ENCODE results near the gene PCLO. TPM values are rescaled to one million over a fixed set of nuclear protein-coding genes. Genes with fewer than 3 reads are reported as not detected.

Gene PCLO
- total and polyA plus RNA-seq, 9 of the 15 experiments (the other 6 are each of a cell fraction or from before 2014, with no cell fraction given), result under 0.01 to 0.01 TPM; not detected in 7

DNA sequence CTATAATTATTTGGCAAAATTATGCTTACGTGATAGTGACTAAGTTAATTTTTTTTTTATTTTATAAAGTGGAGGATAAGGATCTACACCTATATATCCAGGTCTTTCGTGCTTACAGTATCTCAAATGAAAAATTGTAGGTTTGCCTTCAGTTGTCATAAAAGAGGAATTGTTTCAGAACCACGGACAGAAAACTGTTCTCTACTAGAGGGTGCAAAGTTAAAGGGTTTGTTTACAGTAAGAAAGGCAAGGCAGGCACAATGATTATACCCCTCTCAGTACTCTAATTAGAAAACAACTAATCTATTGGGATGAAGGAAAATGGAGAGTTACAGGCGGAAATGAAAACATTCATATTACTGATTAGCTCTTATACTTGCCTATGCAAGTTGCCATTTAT lies 1.5 kb downstream of the PCLO start:
- no peak overlapping the region for H3K9ac ChIP-seq (ENCODE audit: insufficient read depth in 1 of 2, low read depth in 2 of 2, low read length in 2 of 2)
- H3K79me2 ChIP-seq (ENCODE audit: control insufficient read depth, insufficient read depth, low read length), result no peaks in the 10 kb centered on the region
- ChIA-PET POLR2A (no interaction called here), CTCF (ENCODE audit: low intra/inter-chr PET ratio) (no interaction called here)
- ATAC-seq, result no peak
- in situ Hi-C loops (cut with MboI), result no loop called here
- no peaks in the 10 kb centered on the region for H3K36me3 ChIP-seq (ENCODE audit: control insufficient read depth, insufficient read depth, low read length)
- H4K20me1 ChIP-seq (replicated peaks; ENCODE audit: control insufficient read depth, insufficient read depth, low read length), result no peaks in the 10 kb centered on the region
- intact Hi-C loops (cut with micrococcal nuclease), result no loop called here
- no peaks in the 10 kb centered on the region for H3K9me1 ChIP-seq (ENCODE audit: control insufficient read depth, insufficient read depth, low read length)
- H3K4me3 ChIP-seq, result no peak overlapping the region
- H3K4me2 ChIP-seq (ENCODE audit: insufficient read depth, low read length), result no peak overlapping the region
- peaks cover 0 to 8% of the 10 kb centered on the region in 2 experiments; a peak in 1 of 5 replicates for H3K4me1 ChIP-seq (replicated peaks in 1 of 2; ENCODE audit: control insufficient read depth in 2 of 2, insufficient read depth in 2 of 2, low read length in 2 of 2)
- no peak overlapping the region for H3K27ac ChIP-seq (ENCODE audit: extremely low read depth, low read depth, low read length)
- no peak for FAIRE-seq
- WGBS (ENCODE audit: insufficient coverage, low coverage, missing lambda C conversion rate), result 1% methylated on average over 4 of the region's 4 CpGs
- BruUV-seq (replicated peaks), result no TSS peak
- no peak for DNase-seq (ENCODE audit: extremely low read depth in 1 of 4, low spot score in 3 of 4)
- TF ChIP-seq, protein P1, sequence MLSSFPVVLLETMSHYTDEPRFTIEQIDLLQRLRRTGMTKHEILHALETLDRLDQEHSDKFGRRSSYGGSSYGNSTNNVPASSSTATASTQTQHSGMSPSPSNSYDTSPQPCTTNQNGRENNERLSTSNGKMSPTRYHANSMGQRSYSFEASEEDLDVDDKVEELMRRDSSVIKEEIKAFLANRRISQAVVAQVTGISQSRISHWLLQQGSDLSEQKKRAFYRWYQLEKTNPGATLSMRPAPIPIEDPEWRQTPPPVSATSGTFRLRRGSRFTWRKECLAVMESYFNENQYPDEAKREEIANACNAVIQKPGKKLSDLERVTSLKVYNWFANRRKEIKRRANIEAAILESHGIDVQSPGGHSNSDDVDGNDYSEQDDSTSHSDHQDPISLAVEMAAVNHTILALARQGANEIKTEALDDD (IDR thresholded peaks at IDR 0.05), result no peak
- no peak for TF ChIP-seq ZNF3 (CRISPR knock-in tag; IDR thresholded peaks at IDR 0.05)
- no peak for TF ChIP-seq TSC22D4 (tag; IDR thresholded peaks at IDR 0.05)
- no peak for TF ChIP-seq NBN (IDR thresholded peaks at IDR 0.05; ENCODE audit: low read depth)
- TF ChIP-seq SIRT6 (IDR thresholded peaks at IDR 0.05; ENCODE audit: low read depth, low read length), result no peak
- H3K9me3 ChIP-seq (replicated peaks; ENCODE audit: control insufficient read depth, insufficient read depth, low read depth, low read length), result no peaks in the 10 kb centered on the region
- H3K27me3 ChIP-seq (ENCODE audit: control insufficient read depth in 2 of 2, insufficient read depth in 2 of 2, low read length in 2 of 2), result no peaks in the 10 kb centered on the region
- H2AFZ ChIP-seq (ENCODE audit: low read depth, low read length), result no peak overlapping the region

DNA sequence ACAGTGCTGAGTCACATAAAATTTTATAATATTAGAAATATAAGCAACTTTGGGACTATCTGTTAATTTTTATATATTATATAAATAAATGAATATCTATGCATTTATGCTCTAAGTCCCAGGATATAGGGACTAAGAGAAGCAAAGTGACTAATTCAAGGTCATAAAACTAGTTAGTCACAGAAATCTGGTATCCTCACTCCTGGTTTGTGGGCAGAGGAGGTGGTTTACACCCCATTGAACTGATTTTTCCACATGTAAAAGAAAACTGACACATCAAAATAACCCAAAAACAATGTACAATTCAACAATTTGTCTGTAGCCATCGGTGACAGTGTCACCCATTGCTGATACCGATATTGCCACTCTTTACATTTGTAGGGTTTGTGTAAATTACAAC lies 3.0 kb downstream of the PCLO start:
- Histone ChIP-seq H3K9me1 (ENCODE audit: control insufficient read depth, insufficient read depth, low read length) (no peaks in the 10 kb centered on the region), H3K9ac (ENCODE audit: insufficient read depth in 1 of 2, low read depth in 2 of 2, low read length in 2 of 2) (no peak overlapping the region), H3K27ac (ENCODE audit: extremely low read depth, low read depth, low read length) (no peak overlapping the region), H3K4me3 (no peak overlapping the region), H3K9me3 (replicated peaks; ENCODE audit: control insufficient read depth, insufficient read depth, low read depth, low read length) (no peaks in the 10 kb centered on the region), H3K4me1 (replicated peaks in 1 of 2; ENCODE audit: control insufficient read depth in 2 of 2, insufficient read depth in 2 of 2, low read length in 2 of 2) (peaks cover 0 to 8% of the 10 kb centered on the region in 2 experiments; a peak in 1 of 5 replicates), H2AFZ (ENCODE audit: low read depth, low read length) (no peak overlapping the region), H4K20me1 (replicated peaks; ENCODE audit: control insufficient read depth, insufficient read depth, low read length) (no peaks in the 10 kb centered on the region), H3K4me2 (ENCODE audit: insufficient read depth, low read length) (no peak overlapping the region), H3K79me2 (ENCODE audit: control insufficient read depth, insufficient read depth, low read length) (no peaks in the 10 kb centered on the region), H3K27me3 (ENCODE audit: control insufficient read depth in 2 of 2, insufficient read depth in 2 of 2, low read length in 2 of 2) (no peaks in the 10 kb centered on the region), H3K36me3 (ENCODE audit: control insufficient read depth, insufficient read depth, low read length) (no peaks in the 10 kb centered on the region)
- POLR2A ChIA-PET, result no interaction called here
- no TSS peak for BruUV-seq (replicated peaks)
- CTCF ChIA-PET (ENCODE audit: low intra/inter-chr PET ratio), result no interaction called here
- FAIRE-seq (no peak), ATAC-seq (no peak), DNase-seq (ENCODE audit: extremely low read depth in 1 of 4, low spot score in 3 of 4) (no peak)
- intact Hi-C loops (cut with micrococcal nuclease), result no loop called here
- no peak for TF ChIP-seq NCOR1 (IDR thresholded peaks at IDR 0.05)
- TF ChIP-seq, protein P2, sequence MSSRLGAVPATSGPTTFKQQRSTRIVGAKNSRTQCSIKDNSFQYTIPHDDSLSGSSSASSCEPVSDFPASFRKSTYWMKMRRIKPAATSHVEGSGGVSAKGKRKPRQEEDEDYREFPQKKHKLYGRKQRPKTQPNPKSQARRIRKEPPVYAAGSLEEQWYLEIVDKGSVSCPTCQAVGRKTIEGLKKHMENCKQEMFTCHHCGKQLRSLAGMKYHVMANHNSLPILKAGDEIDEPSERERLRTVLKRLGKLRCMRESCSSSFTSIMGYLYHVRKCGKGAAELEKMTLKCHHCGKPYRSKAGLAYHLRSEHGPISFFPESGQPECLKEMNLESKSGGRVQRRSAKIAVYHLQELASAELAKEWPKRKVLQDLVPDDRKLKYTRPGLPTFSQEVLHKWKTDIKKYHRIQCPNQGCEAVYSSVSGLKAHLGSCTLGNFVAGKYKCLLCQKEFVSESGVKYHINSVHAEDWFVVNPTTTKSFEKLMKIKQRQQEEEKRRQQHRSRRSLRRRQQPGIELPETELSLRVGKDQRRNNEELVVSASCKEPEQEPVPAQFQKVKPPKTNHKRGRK (tag; IDR thresholded peaks at IDR 0.05), result no peak
- TF ChIP-seq TOE1 (IDR thresholded peaks at IDR 0.05; ENCODE audit: borderline replicate concordance), result no peak
- no peak for TF ChIP-seq TOE1 (CRISPR knock-in tag; IDR thresholded peaks at IDR 0.05; ENCODE audit: borderline replicate concordance, low read depth)
- no peak for TF ChIP-seq SAFB2 (IDR thresholded peaks at IDR 0.05; ENCODE audit: borderline replicate concordance, low read depth, low read length, severe bottlenecking)
- no peak for TF ChIP-seq L3MBTL2 (IDR thresholded peaks at IDR 0.05)
- TF ChIP-seq HDAC6 (IDR thresholded peaks at IDR 0.05; ENCODE audit: low read depth, low read length), result no peak
- no peak for TF ChIP-seq BACH1 (tag; IDR thresholded peaks at IDR 0.05)
- TF ChIP-seq HDAC3 (IDR thresholded peaks at IDR 0.05; ENCODE audit: borderline replicate concordance, partially characterized antibody), result no peak
- TF ChIP-seq FOXJ2 (tag; IDR thresholded peaks at IDR 0.05), result no peak
- TF ChIP-seq HMG20A (CRISPR knock-in tag; conservative IDR thresholded peaks at IDR 0.05), result no peak
- WGBS (ENCODE audit: insufficient coverage, low coverage, missing lambda C conversion rate), result 2% methylated on average over 2 of the region's 2 CpGs
- in situ Hi-C loops (cut with MboI), result no loop called here
